Common myeloid progenitor, CD34-positive (primary cell): Measurements from ENCODE around the gene GGN.

Source experiments
- CTCF ChIA-PET: fragments of 350-600 bp; sonication (Branson Sonifier 250); formaldehyde crosslinking; loops from one replicate; lab custom pipeline; 2021; ENCODE audit warnings: antibody characterized with exemption; lab: Charles Lee
- POLR2A ChIA-PET: fragments of 350-600 bp; sonication (Branson Sonifier 250); formaldehyde crosslinking; loops from one replicate; lab custom pipeline; 2021; ENCODE audit warnings: antibody characterized with exemption; lab: Charles Lee
- DNase-seq, 3 donors: peaks; one replicate each; pipeline versions ENCODE4 v3.0.0 to v3.0.0-alpha.2; 2013
- H3K27ac ChIP-seq, 2 experiments: 1 replicate in 1 of 2; 2 replicates in 1 of 2; pipeline ENCODE4 v1.7.0; 2013; ENCODE audit warnings: inconsistent platforms in 2 of 2, low read length in 2 of 2, mild to moderate bottlenecking in 2 of 2, low read depth in 1 of 2, moderate library complexity in 1 of 2; ENCODE audit not compliant: severe bottlenecking in 2 of 2, insufficient read depth in 1 of 2, poor library complexity in 1 of 2
- H3K27me3 ChIP-seq, 5 experiments: replicated peaks in 2 of 5; 1 replicate in 3 of 5; 2 replicates in 2 of 5; pipeline versions ENCODE4 v1.6.1 to v1.7.0; 2013; ENCODE audit warnings: low read length in 4 of 5, mild to moderate bottlenecking in 2 of 5, moderate library complexity in 2 of 5, inconsistent platforms in 1 of 5; ENCODE audit not compliant: insufficient read depth in 5 of 5, control insufficient read depth in 4 of 5
- H3K36me3 ChIP-seq, 4 experiments: 1 replicate in 2 of 4; 2 replicates in 2 of 4; pipeline versions ENCODE4 v1.6.1 to v1.7.0; 2013; ENCODE audit warnings: low read length in 3 of 4, control low read depth in 1 of 4, mild to moderate bottlenecking in 1 of 4; ENCODE audit not compliant: control insufficient read depth in 4 of 4, insufficient read depth in 4 of 4
- H3K4me1 ChIP-seq, 4 experiments: 1 replicate in 3 of 4; 2 replicates in 1 of 4; pipeline versions ENCODE4 v1.6.1 to v1.7.1; 2013; ENCODE audit warnings: low read length in 3 of 4, mild to moderate bottlenecking in 3 of 4, control low read depth in 1 of 4, inconsistent platforms in 1 of 4, moderate library complexity in 1 of 4; ENCODE audit not compliant: control insufficient read depth in 4 of 4, insufficient read depth in 4 of 4; ENCODE audit errors: control extremely low read depth in 1 of 4
- H3K4me3 ChIP-seq, 7 experiments: 1 replicate in 4 of 7; 2 replicates in 3 of 7; pipeline versions ENCODE4 v1.5.1 to v1.7.0; 2013; ENCODE audit warnings: mild to moderate bottlenecking in 7 of 7, low read length in 6 of 7, moderate library complexity in 6 of 7, inconsistent platforms in 2 of 7, low read depth in 2 of 7, control low read depth in 1 of 7; ENCODE audit not compliant: insufficient read depth in 4 of 7, control insufficient read depth in 1 of 7; ENCODE audit errors: extremely low read depth in 1 of 7
- H3K9me3 ChIP-seq, 5 experiments: 1 replicate in 4 of 5; 2 replicates in 1 of 5; pipeline versions ENCODE4 v1.6.1 to v1.7.1; 2013; ENCODE audit warnings: low read length in 4 of 5, mild to moderate bottlenecking in 2 of 5, inconsistent platforms in 1 of 5, low read depth in 1 of 5, moderate library complexity in 1 of 5; ENCODE audit not compliant: control insufficient read depth in 4 of 5, insufficient read depth in 2 of 5; ENCODE audit errors: control extremely low read depth in 1 of 5
- WGBS: methylation state at CpG from one replicate; pipeline ENCODE4 v1.1.5; 2013; ENCODE audit not compliant: insufficient coverage; 5-methylcytosine and 5-hydroxymethylcytosine counted together

The GGN gene

DNA sequence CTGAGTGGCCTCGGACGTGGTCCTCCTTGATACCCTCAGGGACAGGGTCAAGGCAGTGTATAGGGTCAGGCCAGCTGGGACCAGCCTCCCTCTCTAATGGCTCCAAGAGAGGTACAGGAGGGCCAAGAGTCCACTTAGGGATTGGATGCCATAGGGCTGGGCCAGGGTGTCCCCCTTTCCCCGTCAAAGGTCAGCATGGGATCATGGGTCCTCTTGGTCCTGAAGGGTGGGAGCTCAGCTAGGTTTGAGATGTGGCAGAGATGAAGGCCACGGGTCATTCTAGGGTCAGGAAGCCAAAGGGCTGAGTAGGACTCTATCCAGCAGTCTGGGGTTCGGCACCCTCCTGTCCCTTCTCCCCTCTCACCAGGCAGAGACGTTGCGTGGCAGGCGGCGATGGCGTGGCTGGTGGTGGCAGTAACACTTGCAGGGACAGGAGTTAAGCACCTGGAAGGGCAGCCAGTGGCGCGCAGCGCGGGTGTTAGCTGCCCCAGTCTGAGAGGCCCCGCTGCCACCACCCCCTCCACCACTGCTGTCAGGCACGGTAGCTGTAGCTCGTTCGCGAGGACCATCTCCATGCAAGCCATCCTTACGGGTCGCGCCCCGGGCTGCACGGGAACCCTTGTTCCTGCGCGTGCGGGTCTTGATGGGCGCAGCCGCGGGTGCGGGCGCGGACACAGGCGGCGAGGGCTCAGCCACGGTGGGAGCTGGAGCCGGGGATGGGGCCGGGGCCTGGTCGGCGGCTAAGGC lies 2.6 kb downstream of the GGN start:
- no peak for DNase-seq
- ChIA-PET POLR2A (no interaction called here), CTCF (interaction anchor here (0.9 to 1.4 kb wide), 2 partner anchors 9 to 130 kb away, joined by 4 read pairs; no protein-coding TSS in a partner anchor)
- no peak overlapping the region for H3K4me3 ChIP-seq
- H3K36me3 ChIP-seq = peaks cover 11 to 50% (median 32%) of the 10 kb centered on the region in 4 experiments
- 92% methylated on average over 31 of the region's 40 CpGs for WGBS
- H3K27me3 ChIP-seq = peaks cover 0 to 60% (median 7%) of the 10 kb centered on the region in 5 experiments
- H3K9me3 ChIP-seq = no peaks in the 10 kb centered on the region
- no peak overlapping the region for H3K27ac ChIP-seq
- peaks cover 0 to 40% (median 24%) of the 10 kb centered on the region in 4 experiments for H3K4me1 ChIP-seq

DNA sequence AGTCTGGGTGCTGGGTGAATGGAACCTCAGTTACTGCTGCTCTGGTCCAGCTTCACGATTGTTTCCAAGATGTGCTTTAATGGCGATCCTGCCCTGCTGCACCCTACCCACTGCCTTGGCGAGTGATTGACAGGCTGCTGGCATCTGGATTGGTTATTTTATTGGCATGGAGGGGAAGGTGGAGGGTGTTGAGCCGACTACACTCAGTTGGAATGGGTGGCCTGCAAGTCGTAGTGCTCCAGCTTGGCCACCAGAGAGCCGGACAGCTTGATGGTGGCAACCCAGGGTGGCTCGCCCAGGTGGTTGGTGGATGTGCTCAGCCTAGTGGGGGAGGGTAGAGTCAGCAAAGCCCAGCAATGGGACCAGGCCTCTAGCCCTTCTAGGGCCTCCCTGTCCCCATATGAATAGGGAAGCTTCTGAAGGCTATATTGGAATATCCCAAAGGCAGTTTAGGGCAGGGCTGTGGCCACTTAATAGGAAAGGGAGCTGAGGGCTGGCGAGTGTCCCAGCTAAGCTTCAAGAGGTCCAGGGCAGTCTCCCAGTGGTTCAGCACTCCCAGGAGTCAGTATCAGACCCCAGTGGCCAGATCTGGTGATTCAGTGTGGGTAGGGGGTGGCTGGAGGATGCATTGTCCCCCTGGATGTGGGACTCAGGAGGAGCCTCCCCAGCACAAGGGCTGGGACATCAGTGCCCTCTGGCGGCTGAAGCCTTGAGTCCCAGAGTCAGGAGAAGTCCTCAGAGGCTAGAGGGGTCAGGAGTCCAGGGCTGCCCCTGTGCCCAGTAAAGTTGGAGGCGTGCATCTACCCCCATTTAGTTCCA lies 3.4 kb downstream of the GGN start:
- CTCF ChIA-PET = interaction anchor here (0.8 to 1.1 kb wide), 2 partner anchors 14 to 131 kb away, joined by 3 read pairs; no protein-coding TSS in a partner anchor

DNA sequence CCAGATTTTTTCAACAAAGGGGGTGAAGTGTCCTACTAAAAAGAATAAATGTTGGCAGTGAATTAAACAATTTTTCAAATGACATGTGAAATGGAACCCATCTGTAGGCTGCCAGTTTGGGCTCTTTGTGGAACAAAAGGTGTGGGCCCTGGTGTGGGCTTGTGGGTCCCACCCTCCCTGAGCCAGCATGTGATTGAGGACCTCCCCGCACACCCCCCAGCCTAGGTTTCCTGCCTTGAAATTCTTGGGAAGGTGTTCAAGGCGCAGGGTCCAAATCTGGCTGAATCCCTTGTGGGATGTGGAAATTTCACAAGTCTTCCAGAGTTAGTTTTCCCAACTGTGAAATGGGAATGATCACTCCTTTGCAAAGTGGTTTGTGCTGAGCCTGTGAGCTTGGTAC lies 4.1 kb downstream of the GGN start:
- no peak overlapping the region for H3K27ac ChIP-seq
- no CpG with 5 or more reads among the region's 2 CpGs for WGBS
- ChIA-PET POLR2A (no interaction called here), CTCF (interaction anchor here (1.1 kb wide), 1 partner anchor 14 kb away, joined by 3 read pairs; no protein-coding TSS in a partner anchor)
- H3K27me3 ChIP-seq = peaks cover 0 to 45% (median 4%) of the 10 kb centered on the region in 5 experiments
- peaks cover 17 to 62% (median 42%) of the 10 kb centered on the region in 4 experiments for H3K36me3 ChIP-seq
- peaks cover 0 to 32% (median 22%) of the 10 kb centered on the region in 4 experiments for H3K4me1 ChIP-seq
- H3K9me3 ChIP-seq = no peaks in the 10 kb centered on the region
- no peak for DNase-seq
- H3K4me3 ChIP-seq = no peak overlapping the region

More for the DNA sequence above, 3.4 kb downstream of the GGN start:
- Histone ChIP-seq H3K9me3 (no peaks in the 10 kb centered on the region), H3K36me3 (peaks cover 14 to 55% (median 36%) of the 10 kb centered on the region in 4 experiments), H3K4me3 (no peak overlapping the region), H3K27ac (no peak overlapping the region), H3K4me1 (peaks cover 0 to 39% (median 24%) of the 10 kb centered on the region in 4 experiments), H3K27me3 (peaks cover 0 to 52% (median 4%) of the 10 kb centered on the region in 5 experiments)
- no peak for DNase-seq
- POLR2A ChIA-PET = no interaction called here
- 97% methylated on average over 8 of the region's 10 CpGs for WGBS

DNA sequence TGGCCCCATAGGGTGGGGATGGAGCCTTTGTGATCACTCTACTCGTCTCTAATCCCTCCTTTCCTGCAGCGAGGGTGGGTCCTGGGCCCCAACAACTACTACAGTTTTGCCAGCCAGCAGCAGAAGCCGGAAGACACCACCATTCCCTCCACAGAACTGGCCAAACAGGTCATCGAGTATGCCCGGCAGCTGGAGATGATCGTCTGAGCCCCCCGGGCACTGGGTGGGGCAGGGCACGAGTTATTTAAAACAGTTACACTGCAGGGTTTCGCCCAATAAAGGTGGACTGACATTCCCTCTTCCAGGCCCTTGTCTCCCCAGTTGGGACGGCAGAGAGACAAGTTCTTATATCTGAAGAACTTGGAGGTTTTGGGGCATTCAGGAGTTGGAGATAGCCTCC lies 4.7 kb downstream of the GGN start:
- Histone ChIP-seq H3K27ac (no peak overlapping the region), H3K4me1 (peaks cover 0 to 28% (median 19%) of the 10 kb centered on the region in 4 experiments), H3K36me3 (peaks cover 17 to 62% (median 42%) of the 10 kb centered on the region in 4 experiments), H3K9me3 (no peaks in the 10 kb centered on the region), H3K4me3 (no peak overlapping the region), H3K27me3 (peaks cover 0 to 40% (median 4%) of the 10 kb centered on the region in 5 experiments)
- no peak for DNase-seq
- POLR2A ChIA-PET = no interaction called here
- WGBS = 93% methylated on average over 8 of the region's 10 CpGs
- CTCF ChIA-PET = interaction anchor here (1.1 kb wide), 1 partner anchor 15 kb away, joined by 3 read pairs; no protein-coding TSS in a partner anchor

DNA sequence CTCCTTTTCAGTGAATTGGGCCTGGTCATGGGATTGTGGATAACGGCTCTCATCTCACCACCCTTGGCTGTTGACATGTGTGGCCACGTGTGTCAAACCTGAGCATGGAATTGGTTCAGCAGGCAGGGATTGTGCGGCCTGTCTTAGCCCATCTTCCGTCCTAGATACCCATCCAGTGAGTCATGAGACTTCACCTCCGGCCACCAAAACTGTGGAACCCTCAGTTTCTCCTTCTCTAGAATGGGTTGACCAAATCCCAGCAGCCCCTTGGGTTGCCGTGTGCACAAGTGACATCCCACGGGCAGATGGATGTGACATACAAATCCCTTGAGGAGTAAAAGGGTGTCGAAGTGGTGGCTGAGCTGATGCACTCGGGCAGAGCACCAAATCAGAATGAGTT lies 6.7 kb downstream of the GGN start:
- Histone ChIP-seq H3K4me1 (peaks cover 0 to 11% (median 7%) of the 10 kb centered on the region in 4 experiments), H3K27ac (no peak overlapping the region), H3K9me3 (no peaks in the 10 kb centered on the region), H3K27me3 (peaks cover 0 to 23% (median 0%) of the 10 kb centered on the region in 5 experiments), H3K4me3 (no peak overlapping the region), H3K36me3 (peaks cover 17 to 70% (median 49%) of the 10 kb centered on the region in 4 experiments)
- POLR2A ChIA-PET = interaction anchor here (0.6 kb wide), 1 partner anchor 31 kb away, joined by 3 read pairs; no protein-coding TSS in a partner anchor
- whole genome bisulfite sequencing = 97% methylated on average over 9 of the region's 9 CpGs
- CTCF ChIA-PET = interaction anchor here (0.6 to 1.8 kb wide), 3 partner anchors 10 to 147 kb away, joined by 3 to 6 read pairs (median 5); partner anchors contain the start of gene FAM98C
- DNase-seq = no peak

DNA sequence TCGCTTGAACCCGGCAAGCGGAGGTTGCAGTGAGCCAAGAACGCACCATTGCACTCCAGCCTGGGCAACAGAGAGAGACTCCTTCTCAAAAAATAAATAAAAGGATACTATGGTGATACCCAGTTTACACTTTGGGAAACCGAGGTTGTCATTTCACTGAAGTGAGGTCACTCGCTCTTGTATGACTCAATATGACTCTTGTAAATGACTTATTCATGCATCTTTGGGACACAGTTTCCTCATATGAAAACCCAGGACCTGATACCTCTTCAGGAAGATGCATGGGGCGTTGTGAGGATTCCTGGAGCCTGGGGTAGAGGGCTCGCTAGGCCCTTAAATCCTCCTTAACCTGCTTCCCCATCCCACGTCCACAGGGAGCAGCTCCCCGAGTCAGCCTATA lies 9.0 kb downstream of the GGN start:
- ChIA-PET POLR2A (no interaction called here), CTCF (interaction anchor here (1.3 kb wide), 1 partner anchor 24 kb away, joined by 4 read pairs; the partner anchor contains the start of gene FAM98C)
- DNase-seq = no peak
- peaks cover 14 to 20% (median 18%) of the 10 kb centered on the region in 4 experiments for H3K4me1 ChIP-seq
- H3K4me3 ChIP-seq = no peak overlapping the region
- 99% methylated on average over 10 of the region's 10 CpGs for WGBS
- no peak overlapping the region for H3K27ac ChIP-seq
- peaks cover 0 to 3% (median 0%) of the 10 kb centered on the region in 5 experiments for H3K27me3 ChIP-seq
- H3K36me3 ChIP-seq = peaks cover 17 to 55% (median 44%) of the 10 kb centered on the region in 4 experiments
- H3K9me3 ChIP-seq = no peaks in the 10 kb centered on the region
